ENCODE measurements around the gene LIN9. TPM values are rescaled to one million over a fixed set of nuclear protein-coding genes. Genes with fewer than 3 reads are reported as not detected.

Gene LIN9
- total and polyA plus RNA-seq, 2 experiments from 2014 or later: 11.8 to 16.9 TPM

DNA sequence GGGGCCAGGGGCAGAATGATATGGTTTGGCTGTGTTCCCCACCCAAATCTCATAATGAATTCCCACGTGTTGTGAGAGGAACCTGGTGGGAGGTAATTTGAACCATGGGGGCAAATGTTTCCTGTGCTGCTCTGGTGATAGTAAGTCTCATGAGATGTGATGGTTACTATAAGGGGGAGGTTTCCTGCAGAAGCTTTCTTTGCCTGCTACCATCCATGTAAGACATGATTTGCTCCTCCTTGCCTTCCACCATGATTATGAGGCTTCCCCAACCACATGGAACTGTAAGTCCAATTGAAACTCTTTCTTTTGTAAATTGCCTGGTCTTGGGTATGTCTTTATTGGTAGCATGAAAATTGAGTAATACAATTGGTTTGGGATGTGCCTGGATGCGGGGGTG, 33.7 kb upstream of the LIN9 start:
- no peak overlapping the region for H2AFZ ChIP-seq
- H3K4me3 Mint-ChIP-seq: no peak overlapping the region
- H3K36me3 Mint-ChIP-seq (ENCODE audit: low read depth): peaks cover 2% of the 10 kb centered on the region; the same call in 2 of the 3 replicates
- peaks cover 24% of the 10 kb centered on the region for H3K9me3 Mint-ChIP-seq
- no peaks in the 10 kb centered on the region for H3K4me1 ChIP-seq (ENCODE audit: insufficient read depth)
- TF ChIP-seq CREB1 (CRISPR knock-in tag; IDR thresholded peaks at IDR 0.05; ENCODE audit: low read depth) (no peak), JUNB (IDR thresholded peaks at IDR 0.05; ENCODE audit: unreplicated experiment) (no peak), STAT1 (IDR thresholded peaks at IDR 0.05; ENCODE audit: unreplicated experiment) (no peak), EZH2 (IDR thresholded peaks at IDR 0.05; ENCODE audit: low read depth, unreplicated experiment) (no peak), EZH2phosphoT487 (IDR thresholded peaks at IDR 0.05; ENCODE audit: unreplicated experiment) (no peak), ZNF331 (CRISPR knock-in tag; IDR thresholded peaks at IDR 0.05; ENCODE audit: low read depth) (no peak), ZNF114 (CRISPR knock-in tag; IDR thresholded peaks at IDR 0.05) (no peak), NANOG (IDR thresholded peaks at IDR 0.05; ENCODE audit: borderline replicate concordance) (no peak), POLR2AphosphoS5 (IDR thresholded peaks at IDR 0.05; ENCODE audit: low read depth) (no peak)
- TF ChIP-seq, protein P1, sequence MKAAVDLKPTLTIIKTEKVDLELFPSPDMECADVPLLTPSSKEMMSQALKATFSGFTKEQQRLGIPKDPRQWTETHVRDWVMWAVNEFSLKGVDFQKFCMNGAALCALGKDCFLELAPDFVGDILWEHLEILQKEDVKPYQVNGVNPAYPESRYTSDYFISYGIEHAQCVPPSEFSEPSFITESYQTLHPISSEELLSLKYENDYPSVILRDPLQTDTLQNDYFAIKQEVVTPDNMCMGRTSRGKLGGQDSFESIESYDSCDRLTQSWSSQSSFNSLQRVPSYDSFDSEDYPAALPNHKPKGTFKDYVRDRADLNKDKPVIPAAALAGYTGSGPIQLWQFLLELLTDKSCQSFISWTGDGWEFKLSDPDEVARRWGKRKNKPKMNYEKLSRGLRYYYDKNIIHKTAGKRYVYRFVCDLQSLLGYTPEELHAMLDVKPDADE (IDR thresholded peaks at IDR 0.05): no peak
- TF ChIP-seq, protein P2, sequence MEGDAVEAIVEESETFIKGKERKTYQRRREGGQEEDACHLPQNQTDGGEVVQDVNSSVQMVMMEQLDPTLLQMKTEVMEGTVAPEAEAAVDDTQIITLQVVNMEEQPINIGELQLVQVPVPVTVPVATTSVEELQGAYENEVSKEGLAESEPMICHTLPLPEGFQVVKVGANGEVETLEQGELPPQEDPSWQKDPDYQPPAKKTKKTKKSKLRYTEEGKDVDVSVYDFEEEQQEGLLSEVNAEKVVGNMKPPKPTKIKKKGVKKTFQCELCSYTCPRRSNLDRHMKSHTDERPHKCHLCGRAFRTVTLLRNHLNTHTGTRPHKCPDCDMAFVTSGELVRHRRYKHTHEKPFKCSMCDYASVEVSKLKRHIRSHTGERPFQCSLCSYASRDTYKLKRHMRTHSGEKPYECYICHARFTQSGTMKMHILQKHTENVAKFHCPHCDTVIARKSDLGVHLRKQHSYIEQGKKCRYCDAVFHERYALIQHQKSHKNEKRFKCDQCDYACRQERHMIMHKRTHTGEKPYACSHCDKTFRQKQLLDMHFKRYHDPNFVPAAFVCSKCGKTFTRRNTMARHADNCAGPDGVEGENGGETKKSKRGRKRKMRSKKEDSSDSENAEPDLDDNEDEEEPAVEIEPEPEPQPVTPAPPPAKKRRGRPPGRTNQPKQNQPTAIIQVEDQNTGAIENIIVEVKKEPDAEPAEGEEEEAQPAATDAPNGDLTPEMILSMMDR (conservative IDR thresholded peaks at IDR 0.05; ENCODE audit: low read depth in 2 of 2): no peak
- TF ChIP-seq, protein P3, sequence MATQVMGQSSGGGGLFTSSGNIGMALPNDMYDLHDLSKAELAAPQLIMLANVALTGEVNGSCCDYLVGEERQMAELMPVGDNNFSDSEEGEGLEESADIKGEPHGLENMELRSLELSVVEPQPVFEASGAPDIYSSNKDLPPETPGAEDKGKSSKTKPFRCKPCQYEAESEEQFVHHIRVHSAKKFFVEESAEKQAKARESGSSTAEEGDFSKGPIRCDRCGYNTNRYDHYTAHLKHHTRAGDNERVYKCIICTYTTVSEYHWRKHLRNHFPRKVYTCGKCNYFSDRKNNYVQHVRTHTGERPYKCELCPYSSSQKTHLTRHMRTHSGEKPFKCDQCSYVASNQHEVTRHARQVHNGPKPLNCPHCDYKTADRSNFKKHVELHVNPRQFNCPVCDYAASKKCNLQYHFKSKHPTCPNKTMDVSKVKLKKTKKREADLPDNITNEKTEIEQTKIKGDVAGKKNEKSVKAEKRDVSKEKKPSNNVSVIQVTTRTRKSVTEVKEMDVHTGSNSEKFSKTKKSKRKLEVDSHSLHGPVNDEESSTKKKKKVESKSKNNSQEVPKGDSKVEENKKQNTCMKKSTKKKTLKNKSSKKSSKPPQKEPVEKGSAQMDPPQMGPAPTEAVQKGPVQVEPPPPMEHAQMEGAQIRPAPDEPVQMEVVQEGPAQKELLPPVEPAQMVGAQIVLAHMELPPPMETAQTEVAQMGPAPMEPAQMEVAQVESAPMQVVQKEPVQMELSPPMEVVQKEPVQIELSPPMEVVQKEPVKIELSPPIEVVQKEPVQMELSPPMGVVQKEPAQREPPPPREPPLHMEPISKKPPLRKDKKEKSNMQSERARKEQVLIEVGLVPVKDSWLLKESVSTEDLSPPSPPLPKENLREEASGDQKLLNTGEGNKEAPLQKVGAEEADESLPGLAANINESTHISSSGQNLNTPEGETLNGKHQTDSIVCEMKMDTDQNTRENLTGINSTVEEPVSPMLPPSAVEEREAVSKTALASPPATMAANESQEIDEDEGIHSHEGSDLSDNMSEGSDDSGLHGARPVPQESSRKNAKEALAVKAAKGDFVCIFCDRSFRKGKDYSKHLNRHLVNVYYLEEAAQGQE (IDR thresholded peaks at IDR 0.05; ENCODE audit: unreplicated experiment): no peak
- TF ChIP-seq, protein P4, sequence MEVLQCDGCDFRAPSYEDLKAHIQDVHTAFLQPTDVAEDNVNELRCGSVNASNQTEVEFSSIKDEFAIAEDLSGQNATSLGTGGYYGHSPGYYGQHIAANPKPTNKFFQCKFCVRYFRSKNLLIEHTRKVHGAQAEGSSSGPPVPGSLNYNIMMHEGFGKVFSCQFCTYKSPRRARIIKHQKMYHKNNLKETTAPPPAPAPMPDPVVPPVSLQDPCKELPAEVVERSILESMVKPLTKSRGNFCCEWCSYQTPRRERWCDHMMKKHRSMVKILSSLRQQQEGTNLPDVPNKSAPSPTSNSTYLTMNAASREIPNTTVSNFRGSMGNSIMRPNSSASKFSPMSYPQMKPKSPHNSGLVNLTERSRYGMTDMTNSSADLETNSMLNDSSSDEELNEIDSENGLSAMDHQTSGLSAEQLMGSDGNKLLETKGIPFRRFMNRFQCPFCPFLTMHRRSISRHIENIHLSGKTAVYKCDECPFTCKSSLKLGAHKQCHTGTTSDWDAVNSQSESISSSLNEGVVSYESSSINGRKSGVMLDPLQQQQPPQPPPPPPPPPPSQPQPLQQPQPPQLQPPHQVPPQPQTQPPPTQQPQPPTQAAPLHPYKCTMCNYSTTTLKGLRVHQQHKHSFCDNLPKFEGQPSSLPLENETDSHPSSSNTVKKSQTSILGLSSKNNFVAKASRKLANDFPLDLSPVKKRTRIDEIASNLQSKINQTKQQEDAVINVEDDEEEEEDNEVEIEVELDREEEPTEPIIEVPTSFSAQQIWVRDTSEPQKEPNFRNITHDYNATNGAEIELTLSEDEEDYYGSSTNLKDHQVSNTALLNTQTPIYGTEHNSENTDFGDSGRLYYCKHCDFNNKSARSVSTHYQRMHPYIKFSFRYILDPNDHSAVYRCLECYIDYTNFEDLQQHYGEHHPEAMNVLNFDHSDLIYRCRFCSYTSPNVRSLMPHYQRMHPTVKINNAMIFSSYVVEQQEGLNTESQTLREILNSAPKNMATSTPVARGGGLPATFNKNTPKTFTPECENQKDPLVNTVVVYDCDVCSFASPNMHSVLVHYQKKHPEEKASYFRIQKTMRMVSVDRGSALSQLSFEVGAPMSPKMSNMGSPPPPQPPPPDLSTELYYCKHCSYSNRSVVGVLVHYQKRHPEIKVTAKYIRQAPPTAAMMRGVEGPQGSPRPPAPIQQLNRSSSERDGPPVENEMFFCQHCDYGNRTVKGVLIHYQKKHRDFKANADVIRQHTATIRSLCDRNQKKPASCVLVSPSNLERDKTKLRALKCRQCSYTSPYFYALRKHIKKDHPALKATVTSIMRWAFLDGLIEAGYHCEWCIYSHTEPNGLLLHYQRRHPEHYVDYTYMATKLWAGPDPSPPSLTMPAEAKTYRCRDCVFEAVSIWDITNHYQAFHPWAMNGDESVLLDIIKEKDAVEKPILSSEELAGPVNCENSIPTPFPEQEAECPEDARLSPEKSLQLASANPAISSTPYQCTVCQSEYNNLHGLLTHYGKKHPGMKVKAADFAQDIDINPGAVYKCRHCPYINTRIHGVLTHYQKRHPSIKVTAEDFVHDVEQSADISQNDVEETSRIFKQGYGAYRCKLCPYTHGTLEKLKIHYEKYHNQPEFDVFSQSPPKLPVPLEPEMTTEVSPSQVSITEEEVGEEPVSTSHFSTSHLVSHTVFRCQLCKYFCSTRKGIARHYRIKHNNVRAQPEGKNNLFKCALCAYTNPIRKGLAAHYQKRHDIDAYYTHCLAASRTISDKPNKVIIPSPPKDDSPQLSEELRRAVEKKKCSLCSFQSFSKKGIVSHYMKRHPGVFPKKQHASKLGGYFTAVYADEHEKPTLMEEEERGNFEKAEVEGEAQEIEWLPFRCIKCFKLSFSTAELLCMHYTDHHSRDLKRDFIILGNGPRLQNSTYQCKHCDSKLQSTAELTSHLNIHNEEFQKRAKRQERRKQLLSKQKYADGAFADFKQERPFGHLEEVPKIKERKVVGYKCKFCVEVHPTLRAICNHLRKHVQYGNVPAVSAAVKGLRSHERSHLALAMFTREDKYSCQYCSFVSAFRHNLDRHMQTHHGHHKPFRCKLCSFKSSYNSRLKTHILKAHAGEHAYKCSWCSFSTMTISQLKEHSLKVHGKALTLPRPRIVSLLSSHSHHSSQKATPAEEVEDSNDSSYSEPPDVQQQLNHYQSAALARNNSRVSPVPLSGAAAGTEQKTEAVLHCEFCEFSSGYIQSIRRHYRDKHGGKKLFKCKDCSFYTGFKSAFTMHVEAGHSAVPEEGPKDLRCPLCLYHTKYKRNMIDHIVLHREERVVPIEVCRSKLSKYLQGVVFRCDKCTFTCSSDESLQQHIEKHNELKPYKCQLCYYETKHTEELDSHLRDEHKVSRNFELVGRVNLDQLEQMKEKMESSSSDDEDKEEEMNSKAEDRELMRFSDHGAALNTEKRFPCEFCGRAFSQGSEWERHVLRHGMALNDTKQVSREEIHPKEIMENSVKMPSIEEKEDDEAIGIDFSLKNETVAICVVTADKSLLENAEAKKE (CRISPR knock-in tag; IDR thresholded peaks at IDR 0.05): no peak
- no peaks in the 10 kb centered on the region for H3K79me2 ChIP-seq (replicated peaks; ENCODE audit: insufficient read depth)
- no peak for DNase-seq (ENCODE audit: low spot score)
- no peaks in the 10 kb centered on the region for H3K9me2 ChIP-seq (ENCODE audit: insufficient read depth)
- no peak for ATAC-seq
- H3K4me1 Mint-ChIP-seq: no peaks in the 10 kb centered on the region
- no peaks in the 10 kb centered on the region for H3F3A ChIP-seq (replicated peaks; ENCODE audit: low read depth)
- no peak overlapping the region for H3K27ac ChIP-seq (ENCODE audit: low read depth)
- no peak overlapping the region for H3K4me3 ChIP-seq
- no peaks in the 10 kb centered on the region for H3K36me3 ChIP-seq (ENCODE audit: insufficient read depth)
- H3K27ac Mint-ChIP-seq: no peak overlapping the region
- H3K27me3 Mint-ChIP-seq (ENCODE audit: insufficient read depth, low read depth, poor library complexity): peaks cover 2% of the 10 kb centered on the region
- H3K4me2 ChIP-seq: no peak overlapping the region
- H3K27me3 ChIP-seq (ENCODE audit: insufficient read depth): no peaks in the 10 kb centered on the region
- no peaks in the 10 kb centered on the region for H4K20me1 ChIP-seq (replicated peaks; ENCODE audit: insufficient read depth)

Data from GM23338 (cell line).